ENCODE measurements around the gene RANBP2.

DNA sequence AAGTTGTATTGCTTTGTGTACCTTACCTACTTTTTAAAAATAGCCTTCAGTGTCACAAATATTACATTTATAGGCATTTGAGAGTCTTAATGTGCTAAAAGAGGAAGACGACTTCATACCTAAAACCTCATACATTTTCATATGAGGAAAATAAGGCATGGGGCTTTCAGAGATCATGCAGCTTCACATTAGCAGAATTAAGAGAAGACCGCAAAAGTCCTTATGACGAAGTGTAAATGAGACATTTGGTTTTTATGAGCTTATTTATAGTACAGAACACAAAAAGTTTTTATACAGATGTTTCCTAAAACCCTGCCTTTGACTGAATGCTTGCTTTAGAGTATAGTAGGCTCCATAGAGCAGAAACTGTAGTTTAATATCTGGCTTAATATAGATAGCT lies 57.2 kb downstream of the RANBP2 start:
- no peak for TF ChIP-seq POLR2A (IDR thresholded peaks at IDR 0.05)
- TF ChIP-seq, protein P1, sequence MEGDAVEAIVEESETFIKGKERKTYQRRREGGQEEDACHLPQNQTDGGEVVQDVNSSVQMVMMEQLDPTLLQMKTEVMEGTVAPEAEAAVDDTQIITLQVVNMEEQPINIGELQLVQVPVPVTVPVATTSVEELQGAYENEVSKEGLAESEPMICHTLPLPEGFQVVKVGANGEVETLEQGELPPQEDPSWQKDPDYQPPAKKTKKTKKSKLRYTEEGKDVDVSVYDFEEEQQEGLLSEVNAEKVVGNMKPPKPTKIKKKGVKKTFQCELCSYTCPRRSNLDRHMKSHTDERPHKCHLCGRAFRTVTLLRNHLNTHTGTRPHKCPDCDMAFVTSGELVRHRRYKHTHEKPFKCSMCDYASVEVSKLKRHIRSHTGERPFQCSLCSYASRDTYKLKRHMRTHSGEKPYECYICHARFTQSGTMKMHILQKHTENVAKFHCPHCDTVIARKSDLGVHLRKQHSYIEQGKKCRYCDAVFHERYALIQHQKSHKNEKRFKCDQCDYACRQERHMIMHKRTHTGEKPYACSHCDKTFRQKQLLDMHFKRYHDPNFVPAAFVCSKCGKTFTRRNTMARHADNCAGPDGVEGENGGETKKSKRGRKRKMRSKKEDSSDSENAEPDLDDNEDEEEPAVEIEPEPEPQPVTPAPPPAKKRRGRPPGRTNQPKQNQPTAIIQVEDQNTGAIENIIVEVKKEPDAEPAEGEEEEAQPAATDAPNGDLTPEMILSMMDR (IDR thresholded peaks at IDR 0.05): no peak
